Left lung (tissue), 10 donors: ENCODE measurements around the gene SMAD5. TPM values are rescaled to one million over a fixed set of nuclear protein-coding genes. Genes with fewer than 3 reads are reported as not detected.
A peak's percentile ranks its signal among the peaks of the same experiment; 100 is the strongest.

Experiments
- ATAC-seq: fragments of 200-7000 bp; cut with Tn5 transposase; one replicate; pipeline ENCODE4 v1.9.1; 2020; ENCODE audit warnings: moderate library complexity
- DNase-seq, 4 donors: peaks; one replicate each; pipeline ENCODE4 v3.0.0-alpha.2; 2013 to 2020
- H3K27ac ChIP-seq, 2 donors: fragments of 200-600 bp; sonication (generic) in 1 of 2; one replicate each; pipeline versions ENCODE4 v1.5.0 to v1.8.0; 2020 to 2021
- H3K27me3 ChIP-seq, 2 donors: fragments of 200-600 bp; sonication (generic) in 1 of 2; one replicate each; pipeline versions ENCODE4 v1.5.0 to v1.8.0; 2020 to 2021
- H3K36me3 ChIP-seq, 2 donors: fragments of 200-600 bp; sonication (generic) in 1 of 2; one replicate each; pipeline versions ENCODE4 v1.5.0 to v1.8.0; 2020 to 2021
- H3K4me1 ChIP-seq, 2 donors: fragments of 200-600 bp; one replicate each; pipeline ENCODE4 v1.8.0; 2021
- H3K4me3 ChIP-seq, 2 donors: fragments of 200-600 bp; sonication (generic) in 1 of 2; one replicate each; pipeline versions ENCODE4 v1.5.0 to v1.8.0; 2020 to 2021; ENCODE audit warnings: mild to moderate bottlenecking in 1 of 2
- H3K9me3 ChIP-seq, 2 donors: fragments of 200-600 bp; sonication (generic) in 1 of 2; one replicate each; pipeline versions ENCODE4 v1.5.0 to v1.8.0; 2020 to 2021
- intact Hi-C, 2 donors: fragments of 100-400 bp; cut with DNase I; formaldehyde crosslinking; loops; one replicate each; pipeline versions ENCODE4 v1.11.2 to v1.14.2; 2022
- polyA plus RNA-seq, 6 donors: library from polyadenylated mRNA; unstranded; fragments of 120-200 nt; gene quantifications; one replicate each; pipeline ENCODE4 v1.2.1, GENCODE V29; 2013; ENCODE audit not compliant: insufficient read length in 6 of 6
- total RNA-seq, 2 donors: library from RNA; stranded (reverse); fragmentation: NEBNext Ultra II Directional; extraction: Animal tissue kit (Norgen Biotek cat#: 25700); gene quantifications; one replicate each; pipeline ENCODE4 v1.2.1, GENCODE V29; 2021
- TF ChIP-seq, protein P1 (sequence below), 2 donors: fragments of 200-600 bp; sonication (generic) in 1 of 2; IDR thresholded peaks; one replicate each; pipeline versions ENCODE4 v1.5.0 to v1.8.0; 2021; ENCODE audit warnings: antibody characterized with exemption in 2 of 2
- donor health status: DM: no; HTN: yes; CAD: no.
- donor health status: DM: no; HTN: no; CAD: no.

Gene SMAD5
- total and polyA plus RNA-seq, 8 donors: 54.7 to 83.5 (median 73.6) TPM

DNA sequence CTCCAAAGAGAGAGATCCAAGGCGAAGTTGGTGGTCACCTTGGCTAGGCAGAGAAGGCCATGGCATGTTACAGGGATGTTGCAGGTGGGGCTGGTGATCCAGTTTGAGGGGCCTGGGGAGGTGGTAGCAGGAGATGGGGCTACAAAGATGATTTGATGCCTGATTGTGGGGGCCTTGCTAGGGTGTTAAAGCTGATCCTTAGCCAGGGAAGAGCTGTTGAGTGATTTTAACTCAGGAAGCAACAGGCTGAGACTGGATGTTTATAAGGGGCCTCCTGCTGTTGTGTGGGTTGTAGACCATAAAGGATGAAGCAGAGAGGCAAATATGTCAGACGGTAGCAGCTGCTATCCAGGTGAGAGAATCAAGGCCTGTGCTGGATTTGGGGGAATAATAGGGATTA lies 19.0 kb upstream of the SMAD5 start:
- H3K4me1 ChIP-seq: no peaks in the 10 kb centered on the region
- no peak overlapping the region for H3K4me3 ChIP-seq
- H3K9me3 ChIP-seq: no peaks in the 10 kb centered on the region
- no peaks in the 10 kb centered on the region for H3K27me3 ChIP-seq
- intact Hi-C loops: no loop called here
- no peaks in the 10 kb centered on the region for H3K36me3 ChIP-seq
- H3K27ac ChIP-seq: no peak overlapping the region
- TF ChIP-seq, protein P1, sequence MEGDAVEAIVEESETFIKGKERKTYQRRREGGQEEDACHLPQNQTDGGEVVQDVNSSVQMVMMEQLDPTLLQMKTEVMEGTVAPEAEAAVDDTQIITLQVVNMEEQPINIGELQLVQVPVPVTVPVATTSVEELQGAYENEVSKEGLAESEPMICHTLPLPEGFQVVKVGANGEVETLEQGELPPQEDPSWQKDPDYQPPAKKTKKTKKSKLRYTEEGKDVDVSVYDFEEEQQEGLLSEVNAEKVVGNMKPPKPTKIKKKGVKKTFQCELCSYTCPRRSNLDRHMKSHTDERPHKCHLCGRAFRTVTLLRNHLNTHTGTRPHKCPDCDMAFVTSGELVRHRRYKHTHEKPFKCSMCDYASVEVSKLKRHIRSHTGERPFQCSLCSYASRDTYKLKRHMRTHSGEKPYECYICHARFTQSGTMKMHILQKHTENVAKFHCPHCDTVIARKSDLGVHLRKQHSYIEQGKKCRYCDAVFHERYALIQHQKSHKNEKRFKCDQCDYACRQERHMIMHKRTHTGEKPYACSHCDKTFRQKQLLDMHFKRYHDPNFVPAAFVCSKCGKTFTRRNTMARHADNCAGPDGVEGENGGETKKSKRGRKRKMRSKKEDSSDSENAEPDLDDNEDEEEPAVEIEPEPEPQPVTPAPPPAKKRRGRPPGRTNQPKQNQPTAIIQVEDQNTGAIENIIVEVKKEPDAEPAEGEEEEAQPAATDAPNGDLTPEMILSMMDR (IDR thresholded peaks at IDR 0.05): no peak
- DNase-seq: no peak
- ATAC-seq: no peak

DNA sequence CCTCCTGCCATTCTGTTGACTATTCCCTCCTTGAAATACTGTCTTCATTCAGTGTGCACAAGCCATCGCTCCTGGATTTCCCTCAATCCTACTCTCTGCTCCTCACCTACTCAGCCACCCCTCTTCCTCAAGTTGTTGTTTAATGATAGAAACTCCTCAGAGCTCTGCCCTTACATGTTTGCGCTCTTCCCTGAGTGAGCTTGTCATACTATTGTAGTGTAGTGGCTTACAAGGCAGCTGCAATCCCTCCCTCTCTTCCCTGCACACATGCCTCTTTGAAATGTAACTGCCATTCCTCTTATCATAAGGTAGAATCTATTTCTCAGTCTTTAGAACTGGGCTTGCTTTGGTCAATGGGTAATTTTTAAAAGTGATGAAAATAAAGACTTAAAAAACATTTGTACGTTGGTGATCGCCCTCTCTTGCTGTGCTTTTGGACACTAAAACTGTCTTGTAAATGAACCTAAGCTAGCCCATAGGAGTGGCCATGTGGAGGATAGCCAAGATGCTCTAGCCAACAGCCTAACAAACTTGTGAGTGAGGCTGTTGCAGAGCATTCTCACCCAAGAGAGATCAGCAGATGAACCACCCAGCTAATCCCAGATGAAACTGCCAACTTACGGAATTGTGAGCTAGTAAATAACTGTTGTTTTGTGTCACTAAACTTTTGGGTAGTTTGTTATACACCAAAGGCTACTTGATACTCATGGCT lies 18.1 kb upstream of the SMAD5 start:
- no peaks in the 10 kb centered on the region for H3K9me3 ChIP-seq
- ATAC-seq (no peak), DNase-seq (no peak)
- H3K4me1 ChIP-seq: no peaks in the 10 kb centered on the region
- no peaks in the 10 kb centered on the region for H3K36me3 ChIP-seq
- no peak overlapping the region for H3K4me3 ChIP-seq
- intact Hi-C loops: no loop called here
- no peaks in the 10 kb centered on the region for H3K27me3 ChIP-seq
- H3K27ac ChIP-seq: no peak overlapping the region
- TF ChIP-seq, protein P1 (IDR thresholded peaks at IDR 0.05): no peak

DNA sequence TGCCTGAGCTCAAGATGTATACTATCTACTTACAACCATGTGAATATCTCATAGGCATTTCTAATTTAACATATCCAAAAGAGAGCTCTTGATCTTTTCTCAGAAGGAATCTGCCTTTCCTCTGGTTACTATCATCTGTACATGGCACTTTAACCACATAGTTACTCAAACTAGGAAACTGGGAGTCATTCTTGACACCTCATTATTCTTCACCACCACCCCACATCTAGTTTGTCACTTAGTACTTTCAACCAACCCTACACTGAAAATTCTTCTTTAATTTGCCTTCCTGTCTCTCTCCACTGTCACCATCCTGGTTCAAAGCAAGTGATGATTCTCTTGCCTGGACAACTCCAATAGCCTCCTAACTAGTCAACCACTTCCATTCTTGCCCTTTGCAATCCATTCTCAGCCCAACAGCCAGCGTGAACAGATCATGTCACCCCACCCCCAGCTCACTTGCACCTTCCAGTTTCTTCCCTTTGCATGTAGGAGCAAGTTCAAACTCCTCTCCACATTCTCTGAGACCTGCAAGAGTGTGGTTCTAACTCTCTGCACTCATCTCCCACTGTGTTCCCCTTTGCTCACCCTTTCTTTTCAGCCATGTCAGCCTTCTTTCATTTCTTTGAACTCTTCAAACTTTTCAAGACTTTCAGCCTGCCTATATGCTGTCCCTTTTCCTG lies 17.3 kb upstream of the SMAD5 start:
- Histone ChIP-seq H3K9me3 (no peaks in the 10 kb centered on the region), H3K4me3 (no peak overlapping the region), H3K4me1 (no peaks in the 10 kb centered on the region), H3K36me3 (no peaks in the 10 kb centered on the region), H3K27me3 (no peaks in the 10 kb centered on the region), H3K27ac (no peak overlapping the region)
- ATAC-seq (no peak), DNase-seq (no peak)
- intact Hi-C loops: no loop called here
- TF ChIP-seq, protein P1 (IDR thresholded peaks at IDR 0.05): no peak

DNA sequence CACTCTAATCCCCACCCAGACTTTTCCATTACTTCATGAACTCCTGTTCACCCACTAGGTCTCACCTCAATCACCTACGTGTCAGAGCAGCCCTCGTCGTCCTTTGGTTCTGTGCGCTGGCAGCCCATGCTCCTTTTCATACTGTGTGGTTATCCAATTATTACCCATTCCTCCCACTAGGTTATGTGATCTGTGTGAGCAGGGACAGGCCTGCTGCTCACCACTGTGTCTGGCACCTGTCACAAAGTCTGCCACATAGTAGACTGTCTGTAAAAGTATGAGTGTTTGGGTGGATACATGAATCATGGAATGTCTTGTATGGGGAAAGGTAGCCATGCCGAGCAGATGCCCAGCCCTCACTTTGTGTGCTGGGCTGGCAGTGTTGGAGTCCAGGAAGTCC lies 12.1 kb upstream of the SMAD5 start:
- Histone ChIP-seq H3K36me3 (no peaks in the 10 kb centered on the region), H3K27ac (no peak overlapping the region), H3K9me3 (no peaks in the 10 kb centered on the region), H3K4me3 (no peak overlapping the region), H3K27me3 (no peaks in the 10 kb centered on the region), H3K4me1 (no peaks in the 10 kb centered on the region)
- TF ChIP-seq, protein P1 (IDR thresholded peaks at IDR 0.05): no peak
- no peak for DNase-seq
- no peak for ATAC-seq
- intact Hi-C loops: no loop called here

DNA sequence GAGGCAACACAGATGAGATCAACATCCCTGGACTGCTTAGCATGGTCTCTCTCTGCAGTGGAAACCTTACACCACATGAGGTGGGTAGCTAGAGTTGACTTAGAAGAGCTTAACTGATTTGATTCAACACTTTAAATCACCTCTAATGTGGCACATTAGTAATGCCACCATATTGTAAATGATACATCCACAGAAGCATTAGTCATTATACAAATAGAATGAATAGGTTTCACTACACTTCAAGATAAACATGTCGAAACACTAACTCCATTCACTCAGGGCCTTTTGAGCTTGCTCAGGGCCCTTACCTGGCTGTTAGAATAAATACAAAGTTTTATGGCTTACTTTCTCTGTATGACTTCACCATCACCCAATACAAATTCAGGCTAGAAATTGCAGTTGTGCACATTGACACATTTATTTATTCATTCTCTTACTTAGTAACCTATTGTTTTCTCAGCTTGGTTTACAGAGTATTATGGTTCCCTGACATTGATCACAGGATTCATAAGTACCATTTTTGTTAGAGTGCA lies 9.3 kb upstream of the SMAD5 start:
- peak; percentile 92 for ATAC-seq
- peak overlapping the region in 1 of 2 donors; percentile 42 for H3K27ac ChIP-seq
- H3K36me3 ChIP-seq: no peaks in the 10 kb centered on the region
- H3K4me1 ChIP-seq: no peaks in the 10 kb centered on the region
- peaks cover 0 to 3% of the 10 kb centered on the region in 2 donors for H3K27me3 ChIP-seq
- TF ChIP-seq, protein P1 (IDR thresholded peaks at IDR 0.05): no peak
- no peak overlapping the region for H3K4me3 ChIP-seq
- no peaks in the 10 kb centered on the region for H3K9me3 ChIP-seq
- intact Hi-C loops: no loop called here
- DNase-seq: peak in 2 of 4 donors; percentile 15 to 68
